AG08396 (cell line): ENCODE measurements around the gene OAS2.
"Not testable (repeated sequence)": the region's sequence is repeated elsewhere in the genome, so short reads cannot be mapped to it uniquely, and the experiment has no call there.

Experiments
- DNase-seq: peaks from one replicate; pipeline ENCODE4 v3.0.0; 2012; ENCODE audit warnings: low spot score, mixed read lengths

Gene OAS2

DNA sequence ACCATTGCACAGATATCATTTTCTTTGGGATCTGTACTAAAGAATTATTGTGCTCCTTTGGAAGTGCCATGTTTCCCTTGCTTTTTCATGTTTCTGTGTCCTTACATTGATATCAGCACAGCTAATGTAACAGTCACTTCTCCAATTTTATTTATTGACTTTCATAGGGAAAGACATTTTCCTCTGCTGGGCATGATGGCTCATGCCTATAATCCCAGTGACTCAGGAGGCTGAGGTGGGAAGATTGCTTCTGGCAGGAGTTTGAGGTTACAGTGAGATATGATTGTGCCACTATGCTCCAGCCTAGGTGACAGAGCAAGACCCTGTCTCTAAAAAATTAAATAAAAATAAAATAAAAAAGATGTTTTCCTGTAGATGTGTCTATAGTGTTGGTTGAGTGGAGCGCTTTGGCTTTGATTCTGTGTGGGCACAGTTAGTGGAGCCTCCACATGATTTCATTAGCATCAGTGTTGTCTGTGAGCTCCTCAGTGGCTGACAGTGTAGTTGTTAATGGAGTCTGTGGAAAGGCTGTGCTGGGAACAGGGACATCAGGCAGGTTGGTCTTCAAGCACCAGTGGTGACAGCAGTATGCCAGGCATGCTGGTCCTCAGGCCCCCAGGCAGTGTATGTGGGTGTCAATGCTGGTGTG, 7.4 kb downstream of the OAS2 start:
- DNase-seq, result no peak

DNA sequence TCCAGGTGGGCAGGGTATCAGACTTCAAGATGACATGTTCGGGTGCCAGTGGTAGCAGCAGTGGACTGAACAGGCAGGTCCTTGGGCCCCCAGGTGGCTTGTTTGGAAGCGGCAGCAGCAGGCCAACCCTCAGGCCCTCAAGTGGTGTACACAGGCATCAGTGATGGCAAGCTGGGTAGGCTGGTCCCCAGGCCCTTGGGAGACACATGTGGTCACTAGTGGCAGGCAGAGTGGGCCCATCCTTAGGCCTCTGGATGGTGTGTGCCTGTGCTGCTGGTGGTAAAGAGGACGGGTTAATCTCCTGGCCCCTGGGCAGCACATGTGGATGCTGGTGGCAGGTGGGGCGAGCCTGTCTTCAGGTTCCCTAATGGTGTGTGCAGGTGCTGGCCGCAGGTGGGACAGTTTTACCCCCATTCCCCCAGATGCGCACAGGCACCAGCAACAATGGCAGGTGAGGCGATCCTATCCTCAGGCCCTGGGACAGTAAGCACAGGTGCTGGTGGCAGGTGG, 8.0 kb downstream of the OAS2 start:
- DNase-seq, result no peak

DNA sequence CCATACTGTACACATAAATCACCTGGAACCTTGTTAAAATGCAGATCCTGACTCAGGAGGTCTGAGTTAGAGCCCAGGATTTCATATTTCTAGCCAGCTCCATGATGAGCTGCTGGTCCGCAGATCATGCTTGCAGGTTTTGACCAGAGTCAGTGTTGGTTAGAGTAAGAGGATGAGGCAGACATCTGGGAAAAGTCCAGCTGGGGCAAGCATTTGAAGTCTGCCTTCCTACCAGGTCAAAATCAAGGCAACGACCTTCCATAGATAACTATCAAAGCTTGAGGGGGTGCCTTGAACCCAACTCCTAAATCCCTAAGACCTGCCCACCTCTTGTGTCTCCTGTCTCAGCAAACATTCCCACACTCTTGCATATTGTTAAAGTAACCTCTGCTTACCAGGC, 9.2 kb downstream of the OAS2 start:
- no peak for DNase-seq

DNA sequence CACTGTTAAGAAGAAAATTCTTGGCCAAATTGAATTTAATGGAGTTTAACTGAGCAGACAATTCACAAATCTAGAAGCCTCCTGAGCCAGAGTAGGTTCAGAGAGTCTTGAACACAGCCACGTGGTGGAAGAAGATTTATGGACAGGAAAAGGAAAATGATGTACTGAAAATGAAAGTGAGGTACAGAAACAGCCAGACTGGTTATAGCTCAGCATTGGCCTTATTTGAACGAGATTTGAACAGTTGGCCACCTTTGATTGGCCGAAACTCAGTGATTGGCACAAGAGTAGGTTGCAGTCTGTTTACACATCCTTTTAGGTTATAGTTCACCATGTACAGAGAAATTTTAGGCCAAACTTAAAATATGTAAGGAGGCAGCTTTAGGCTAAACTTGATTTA, 9.9 kb downstream of the OAS2 start:
- no peak for DNase-seq

DNA sequence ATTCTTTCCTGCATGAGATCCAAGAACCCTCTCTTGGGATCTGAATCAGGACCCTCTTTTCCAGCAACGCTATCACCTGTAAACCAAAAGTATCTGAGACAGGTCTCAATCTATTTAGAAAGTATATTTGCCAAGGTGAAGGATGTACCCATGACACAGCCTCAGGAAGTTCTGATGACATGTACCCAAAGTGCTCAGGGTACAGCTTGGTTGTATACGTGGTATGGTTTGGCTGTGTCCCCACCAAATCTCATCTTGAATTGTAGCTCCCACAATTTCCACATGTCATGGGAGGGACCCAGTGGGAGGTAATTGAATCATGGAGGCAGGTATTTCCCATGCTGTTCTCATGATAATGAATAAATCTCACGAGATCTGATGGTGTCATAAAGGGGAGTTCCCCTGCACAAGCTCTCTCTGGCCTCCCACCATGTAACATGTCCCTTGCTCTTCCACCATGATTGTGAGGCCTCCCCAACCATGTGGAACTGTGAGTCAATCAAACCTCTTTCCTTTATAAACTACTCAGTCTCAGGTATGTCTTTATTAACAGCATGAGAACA, 10.6 kb downstream of the OAS2 start:
- not testable (repeated sequence) for DNase-seq

DNA sequence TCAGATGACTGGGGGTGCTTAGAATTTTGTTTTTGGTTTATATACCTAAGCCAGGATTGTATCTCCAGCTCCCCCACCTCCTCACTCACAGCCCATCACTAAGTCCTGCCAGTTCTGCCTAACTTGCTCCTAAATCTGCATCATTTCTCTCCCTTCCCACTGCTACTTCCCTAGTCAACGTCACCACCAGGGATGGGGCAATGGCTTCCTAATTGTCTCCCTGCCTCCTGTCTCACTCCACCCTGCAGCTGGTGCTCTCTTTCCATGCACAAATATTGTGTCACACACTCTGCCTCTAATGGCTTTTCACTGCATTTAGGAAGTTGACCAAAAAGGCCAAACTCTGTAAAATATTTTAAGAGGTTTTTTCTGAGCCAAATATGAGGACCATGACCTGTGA, 11.5 kb downstream of the OAS2 start:
- DNase-seq, result no peak

DNA sequence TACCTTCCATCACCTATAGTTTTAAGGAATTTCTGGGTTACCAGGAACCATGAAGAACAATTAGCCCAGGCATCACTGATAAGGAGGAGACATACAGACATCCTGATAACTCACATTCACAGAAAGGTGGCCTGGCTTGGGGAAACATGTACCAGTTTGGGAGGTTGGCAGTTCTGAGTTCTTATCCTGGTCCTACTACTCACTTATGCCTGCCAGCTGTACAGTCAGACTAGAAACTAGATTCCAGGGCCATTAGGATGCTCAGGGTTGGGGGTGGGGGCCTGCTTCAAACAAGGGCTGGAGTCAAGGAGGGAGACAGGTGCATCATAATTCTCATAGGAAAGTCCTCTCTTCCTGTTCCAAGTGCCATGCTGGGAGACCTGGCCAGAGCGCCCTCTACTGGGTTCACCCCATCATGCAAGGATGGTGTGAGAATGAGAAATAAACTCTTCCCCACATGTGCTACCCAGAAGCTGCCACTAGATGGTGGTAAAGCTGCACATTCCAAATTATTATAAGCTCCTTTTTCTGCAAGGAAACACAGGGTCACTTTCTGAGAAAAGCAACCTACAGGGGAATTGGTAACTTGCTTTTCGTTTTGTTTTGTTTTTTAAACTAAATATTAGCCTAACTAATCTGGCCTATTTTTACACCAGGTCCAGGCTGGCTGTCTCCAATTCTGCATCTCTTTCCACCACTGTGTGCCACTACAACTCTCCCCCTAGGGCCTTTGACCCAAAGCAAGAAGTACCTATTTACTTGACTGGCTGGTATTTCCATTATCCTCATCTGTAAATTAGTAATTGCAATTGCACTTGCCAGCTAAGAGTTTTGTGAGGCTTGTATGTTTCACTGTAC, 14.5 kb downstream of the OAS2 start:
- peak; percentile 67 for DNase-seq

DNA sequence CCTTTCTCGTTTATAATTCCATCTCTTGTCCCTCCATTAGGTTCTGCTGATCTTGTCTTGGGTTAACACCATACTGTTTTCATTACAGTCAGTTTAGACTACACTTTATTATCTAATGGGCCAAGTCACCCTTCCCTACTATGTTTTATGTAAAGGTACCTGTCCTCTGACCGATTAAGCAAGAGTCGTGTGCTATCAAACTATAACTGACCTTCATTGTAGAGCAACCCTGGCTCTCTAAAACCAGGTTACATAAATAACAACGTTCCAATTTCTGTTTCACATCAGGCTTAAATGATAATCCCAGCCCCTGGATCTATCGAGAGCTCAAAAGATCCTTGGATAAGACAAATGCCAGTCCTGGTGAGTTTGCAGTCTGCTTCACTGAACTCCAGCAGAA, 16.7 kb downstream of the OAS2 start:
- no peak for DNase-seq

DNA sequence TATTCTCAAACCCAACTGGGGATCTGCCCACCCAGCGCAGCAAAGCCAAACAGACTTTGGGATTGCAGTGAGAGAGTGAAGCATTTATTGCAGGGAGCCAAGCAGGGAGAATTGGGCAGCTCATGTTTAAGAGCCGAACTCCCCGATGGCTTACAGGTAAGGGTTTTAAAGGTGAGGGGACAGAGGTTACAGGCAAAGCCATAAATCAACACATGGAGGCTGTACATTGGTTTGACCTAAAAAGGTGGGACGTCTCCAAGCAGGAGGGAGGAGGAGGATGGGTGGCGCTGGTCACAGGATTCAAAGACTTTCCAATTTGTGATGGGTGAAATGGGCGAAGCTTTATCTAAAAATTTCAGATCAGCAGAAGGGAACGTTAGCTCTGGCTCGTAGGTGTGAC, 18.2 kb downstream of the OAS2 start:
- DNase-seq, result no peak

DNA sequence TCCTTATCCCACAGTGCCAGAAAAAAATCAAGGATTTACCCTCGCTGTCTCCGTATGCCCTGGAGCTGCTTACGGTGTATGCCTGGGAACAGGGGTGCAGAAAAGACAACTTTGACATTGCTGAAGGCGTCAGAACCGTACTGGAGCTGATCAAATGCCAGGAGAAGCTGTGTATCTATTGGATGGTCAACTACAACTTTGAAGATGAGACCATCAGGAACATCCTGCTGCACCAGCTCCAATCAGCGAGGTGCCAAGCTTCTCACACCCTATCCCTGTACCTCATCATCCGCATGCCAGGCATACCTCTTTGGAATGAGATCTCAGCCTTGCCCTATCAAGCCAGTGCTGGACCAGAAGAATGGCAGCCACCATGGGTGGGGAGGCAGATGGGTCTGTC, 19.2 kb downstream of the OAS2 start:
- no peak for DNase-seq

DNA sequence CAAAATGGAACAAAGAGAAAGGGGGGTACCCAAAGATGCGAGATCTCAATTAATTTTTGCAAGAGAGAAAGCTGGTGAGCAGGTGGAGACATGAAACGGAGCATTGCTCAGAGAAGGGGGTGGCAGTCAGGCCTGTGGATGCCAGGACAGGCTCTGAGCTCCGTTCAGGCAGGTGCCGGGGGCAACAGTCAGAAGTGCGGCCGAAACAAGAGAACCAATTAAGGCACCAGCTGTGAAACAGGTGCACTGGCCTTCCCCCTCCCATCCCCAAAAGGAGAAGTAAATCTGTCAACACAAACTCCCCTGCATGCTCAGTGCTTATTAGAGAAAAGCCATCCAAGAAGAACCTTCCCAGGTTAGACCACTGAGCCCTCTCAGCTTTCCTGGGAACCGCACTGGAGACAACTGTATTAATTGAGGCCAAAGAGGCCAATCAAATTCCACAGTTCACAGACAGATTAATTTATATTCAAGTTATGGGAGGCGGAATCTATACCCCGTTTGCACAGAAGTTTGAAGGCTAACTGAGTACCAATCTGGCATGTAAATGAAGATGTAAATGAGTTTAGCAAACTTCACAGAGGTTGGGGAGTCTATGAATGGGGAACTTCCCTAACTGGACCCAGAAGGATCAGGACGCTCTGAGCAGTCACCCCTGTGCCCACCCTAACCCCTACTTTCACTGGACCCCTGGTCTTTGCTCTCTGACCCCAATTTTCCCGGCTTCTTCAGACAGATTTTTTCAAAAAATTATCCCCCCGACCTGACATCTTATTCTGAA, 20.9 kb downstream of the OAS2 start:
- no peak for DNase-seq

DNA sequence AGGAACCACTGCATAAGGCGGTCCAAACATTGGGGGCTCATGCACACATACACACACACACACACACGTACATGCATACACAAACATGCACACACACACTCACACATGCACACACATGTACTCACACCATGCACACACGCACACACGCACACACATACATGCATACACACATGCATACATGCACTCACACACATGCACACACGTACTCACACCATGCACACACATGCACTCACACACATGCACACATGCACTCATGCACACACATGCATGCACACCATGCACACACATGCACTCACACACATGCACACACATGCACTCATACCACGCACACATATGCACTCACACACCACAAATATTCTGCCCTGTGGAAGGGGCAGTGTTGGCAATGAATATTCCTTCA, 22.1 kb downstream of the OAS2 start:
- no peak for DNase-seq

DNA sequence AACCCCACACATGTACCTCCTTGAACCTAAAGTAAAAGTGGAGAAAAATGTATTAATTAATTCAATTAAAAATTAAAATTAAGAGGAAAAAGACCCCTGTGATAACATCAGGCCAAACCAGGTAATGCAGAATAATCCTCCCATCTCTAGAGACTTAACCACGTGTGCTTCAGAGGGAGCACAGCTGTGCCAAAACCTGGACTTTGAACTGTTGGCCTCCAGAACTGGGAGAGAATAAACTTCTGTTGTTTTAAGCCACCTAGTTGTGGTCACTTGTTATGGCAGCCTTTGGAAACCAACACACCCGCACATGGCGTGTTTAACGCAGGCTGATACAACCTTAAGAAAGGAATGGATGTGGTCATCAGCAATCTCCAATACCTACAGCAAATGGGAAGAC, 23.8 kb downstream of the OAS2 start:
- no peak for DNase-seq

DNA sequence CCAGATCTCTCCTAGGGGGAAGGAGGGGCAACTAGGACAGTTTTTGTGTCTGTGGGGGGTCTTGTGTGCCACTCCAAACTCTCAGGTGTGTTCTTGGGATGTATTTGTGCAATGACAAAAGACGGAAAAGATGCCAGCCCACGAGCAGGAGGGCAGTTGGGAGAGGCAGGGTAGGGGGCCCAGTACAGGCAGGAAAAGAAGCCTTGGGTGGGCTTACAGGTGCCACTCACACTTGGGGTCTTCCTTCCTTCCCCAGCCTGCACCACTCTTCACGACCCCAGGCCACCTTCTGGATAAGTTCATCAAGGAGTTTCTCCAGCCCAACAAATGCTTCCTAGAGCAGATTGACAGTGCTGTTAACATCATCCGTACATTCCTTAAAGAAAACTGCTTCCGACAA, 24.4 kb downstream of the OAS2 start:
- no peak for DNase-seq

DNA sequence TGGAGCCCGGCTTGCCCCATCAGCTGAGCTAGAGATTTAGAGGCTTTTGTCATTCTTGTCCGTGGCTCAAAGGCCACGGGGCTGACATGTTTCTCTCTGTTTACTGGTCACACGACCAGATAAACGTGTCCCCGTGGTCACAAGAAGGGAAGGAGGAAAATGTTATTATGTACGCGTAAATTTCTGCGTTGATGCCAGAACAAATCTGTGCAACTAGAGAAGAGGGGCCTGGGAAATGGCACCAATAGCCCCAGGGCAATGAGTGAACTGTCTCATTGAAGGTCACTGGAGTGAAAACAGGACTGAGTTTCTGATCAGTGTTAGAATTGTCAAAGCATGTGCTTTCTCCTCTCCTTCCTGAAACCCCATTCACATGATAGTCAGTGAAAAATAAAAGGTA, 25.3 kb downstream of the OAS2 start:
- no peak for DNase-seq

DNA sequence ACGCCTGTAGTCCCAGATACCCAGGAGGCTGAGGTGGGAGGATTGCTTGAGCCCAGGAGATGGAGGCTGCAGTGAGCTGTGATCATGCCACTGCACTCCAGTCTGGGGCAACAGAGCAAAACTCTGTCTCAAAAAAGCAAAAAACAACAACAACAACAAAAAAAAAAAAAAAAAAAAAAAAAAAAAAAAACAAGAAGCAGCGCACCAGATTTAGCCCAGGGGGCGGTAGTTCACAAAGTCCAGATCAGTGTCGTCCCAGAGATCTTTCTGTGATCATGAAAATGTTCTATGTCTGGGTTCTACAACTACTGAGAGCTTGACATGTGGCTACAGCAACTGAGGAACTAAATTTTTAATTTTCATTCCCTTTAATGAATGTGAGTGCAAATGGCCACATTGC, 27.4 kb downstream of the OAS2 start:
- no peak for DNase-seq

DNA sequence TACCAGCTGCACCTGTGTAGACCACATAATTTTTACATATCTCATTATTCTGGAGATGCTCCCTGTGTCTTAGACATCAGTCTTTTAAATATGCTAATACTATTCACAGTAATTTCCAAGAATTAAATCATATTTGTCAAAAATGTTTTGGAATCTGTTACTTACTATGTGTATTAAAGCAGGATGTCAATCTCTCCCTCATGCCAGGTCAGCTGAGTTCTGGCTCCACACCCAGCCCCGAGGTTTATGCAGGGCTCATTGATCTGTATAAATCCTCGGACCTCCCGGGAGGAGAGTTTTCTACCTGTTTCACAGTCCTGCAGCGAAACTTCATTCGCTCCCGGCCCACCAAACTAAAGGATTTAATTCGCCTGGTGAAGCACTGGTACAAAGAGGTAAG, 27.9 kb downstream of the OAS2 start:
- no peak for DNase-seq

DNA sequence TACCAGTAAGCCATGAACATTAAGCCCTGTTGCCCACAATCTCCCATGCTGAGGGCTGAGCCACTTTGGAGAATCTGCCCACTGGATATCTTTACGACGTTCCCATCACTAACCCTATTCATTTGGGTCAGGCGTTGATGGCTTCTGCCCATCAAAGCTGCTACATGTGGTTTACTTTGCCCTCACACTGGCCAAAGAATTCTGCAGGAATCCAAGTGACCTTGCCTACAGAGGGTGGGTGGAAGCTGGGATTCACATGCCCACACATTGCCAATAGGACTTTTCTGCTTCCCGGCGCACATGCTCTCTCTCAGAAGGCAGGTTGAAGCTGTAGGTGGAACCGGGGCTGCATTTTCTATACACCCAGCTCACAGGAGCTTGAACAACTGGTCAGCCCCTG, 28.3 kb downstream of the OAS2 start:
- no peak for DNase-seq

DNA sequence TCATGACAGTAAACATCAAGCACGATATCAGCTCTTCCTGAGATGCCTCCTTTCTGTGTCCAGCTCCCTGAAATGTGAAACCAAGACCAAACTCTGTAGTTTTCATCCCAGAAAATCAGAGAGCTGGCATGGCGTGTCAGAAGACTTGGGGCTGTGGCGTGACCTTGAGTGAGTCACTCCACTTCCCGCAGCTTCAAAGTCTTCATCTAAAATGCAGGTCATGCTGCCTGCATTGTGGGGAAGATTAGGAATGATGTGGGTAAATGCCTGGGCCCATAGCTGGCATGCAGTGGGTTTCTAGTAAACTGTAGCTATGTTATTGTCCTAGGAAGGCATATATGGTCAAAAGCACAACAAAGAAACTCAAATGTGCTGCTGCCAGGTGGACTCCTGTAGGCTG, 28.8 kb downstream of the OAS2 start:
- peak; percentile 25 for DNase-seq

DNA sequence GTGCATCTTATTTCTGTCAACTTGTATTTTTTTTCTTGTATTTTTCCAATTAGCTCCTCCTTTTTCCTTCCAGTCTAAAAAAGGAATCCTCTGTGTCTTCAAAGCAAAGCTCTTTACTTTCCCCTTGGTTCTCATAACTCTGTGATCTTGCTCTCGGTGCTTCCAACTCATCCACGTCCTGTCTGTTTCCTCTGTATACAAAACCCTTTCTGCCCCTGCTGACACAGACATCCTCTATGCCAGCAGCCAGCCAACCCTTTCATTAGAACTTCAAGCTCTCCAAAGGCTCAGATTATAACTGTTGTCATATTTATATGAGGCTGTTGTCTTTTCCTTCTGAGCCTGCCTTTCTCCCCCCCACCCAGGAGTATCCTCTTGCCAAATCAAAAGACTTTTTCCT, 32.4 kb downstream of the OAS2 start:
- DNase-seq, result no peak

DNA sequence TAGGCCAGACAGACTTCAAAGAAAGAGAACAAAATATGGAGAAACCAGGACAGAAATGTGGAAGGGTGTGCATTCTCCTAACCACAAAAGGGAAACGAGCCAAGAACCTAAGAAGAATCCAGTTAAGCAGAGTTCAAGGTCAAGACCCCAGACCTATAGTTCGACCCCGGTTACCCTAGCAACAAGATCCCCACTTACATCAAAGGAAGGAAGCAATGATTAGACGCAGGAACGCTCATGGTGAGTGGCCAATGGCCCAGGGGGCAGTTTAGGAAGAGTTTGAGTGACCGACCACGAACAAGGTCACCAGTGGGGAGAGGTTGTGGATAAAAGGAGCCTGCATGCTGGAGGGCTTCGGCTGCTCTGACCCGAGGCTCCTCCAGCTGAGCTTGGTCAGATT, 36.2 kb downstream of the OAS2 start:
- no peak for DNase-seq

DNA sequence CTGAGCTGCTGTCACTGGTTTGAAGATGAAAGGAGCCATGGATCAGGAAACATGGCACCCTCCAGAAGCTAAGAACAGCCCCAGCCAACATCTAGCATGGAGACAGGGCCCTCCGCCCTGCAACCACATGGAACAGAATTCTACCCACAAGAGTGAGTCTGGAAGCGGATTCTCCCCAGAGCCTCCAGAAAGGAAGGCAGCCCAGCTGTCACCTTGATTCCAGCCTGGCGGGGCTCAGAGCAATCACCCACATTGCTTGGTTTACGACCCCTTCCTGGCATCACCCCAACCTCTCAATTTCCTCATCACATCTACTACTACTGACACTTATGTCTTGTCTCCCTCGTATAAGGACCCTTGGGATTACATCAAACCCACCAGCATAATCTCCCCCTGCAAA, 38.5 kb downstream of the OAS2 start:
- DNase-seq, result no peak

DNA sequence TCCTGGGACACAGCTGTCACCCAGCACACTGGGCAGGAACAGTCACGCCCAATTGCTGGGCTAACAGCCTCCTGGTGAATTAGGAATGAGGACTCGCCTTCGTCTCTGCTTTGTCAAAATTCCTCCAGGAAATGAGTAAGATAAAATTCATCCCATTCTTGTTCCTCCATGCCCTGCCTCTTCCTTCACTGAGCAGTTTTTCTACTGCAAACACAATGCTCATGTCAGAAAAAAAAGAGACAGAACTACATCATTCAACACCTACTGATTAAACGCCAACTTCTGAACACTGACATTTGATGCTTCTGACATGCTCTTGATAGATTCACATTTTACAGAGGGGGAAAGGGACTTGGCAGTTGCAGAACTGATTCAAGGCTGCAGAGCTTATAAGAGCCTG, 40.7 kb downstream of the OAS2 start:
- DNase-seq, result no peak
